Keratinocyte (primary cell): Measurements from ENCODE around the gene CDC14A.
"Not testable (repeated sequence)": the region's sequence is repeated elsewhere in the genome, so short reads cannot be mapped to it uniquely, and the experiment has no call there.

Experiments used
- CTCF ChIP-seq, 3 experiments: IDR thresholded peaks in 1 of 3; conservative IDR thresholded peaks in 1 of 3; optimal IDR thresholded peaks in 1 of 3; 2 replicates in 2 of 3; 3 replicates in 1 of 3; pipeline versions ENCODE3 to v1.5.1; 2011; ENCODE audit warnings: low read length in 3 of 3, mild to moderate bottlenecking in 3 of 3, moderate library complexity in 2 of 3, control low read depth in 1 of 3, inconsistent platforms in 1 of 3; ENCODE audit not compliant: insufficient read depth in 2 of 3; ENCODE audit errors: extremely low read depth in 1 of 3
- EZH2 ChIP-seq: IDR thresholded peaks from one replicate; pipeline ENCODE4 v1.6.1; 2012; ENCODE audit warnings: inconsistent platforms, mild to moderate bottlenecking, low read length, moderate library complexity

- not testable (repeated sequence) for TF ChIP-seq CTCF (optimal IDR thresholded peaks at IDR 0.05 in 1 of 3, IDR thresholded peaks at IDR 0.05 in 1 of 3, conservative IDR thresholded peaks at IDR 0.05 in 1 of 3; ENCODE audit: extremely low read depth in 1 of 3, insufficient read depth in 2 of 3, low read length in 3 of 3); EZH2
These were observed 55.1 kb downstream of the CDC14A start for GRCh38 chr1:100407390-100407789.
